Measurements from ENCODE around the gene DLX4. TPM values are rescaled to one million over a fixed set of nuclear protein-coding genes. Genes with fewer than 3 reads are reported as not detected.

Gene DLX4
- total and polyA plus RNA-seq, 2 of the 4 experiments (the other 2 are of a cell fraction) = not detected

- Histone ChIP-seq H3K9me3 (ENCODE audit: control insufficient read depth, insufficient read depth, low read length) (peaks cover 20% of the 10 kb centered on the region), H2BK120ac (ENCODE audit: low read depth, low read length) (no peak overlapping the region), H3K79me1 (ENCODE audit: low read depth in 1 of 2, low read length in 2 of 2) (no peaks in the 10 kb centered on the region), H3K9ac (ENCODE audit: low read depth, low read length) (no peak overlapping the region), H4K20me1 (ENCODE audit: insufficient read depth, low read length) (peaks cover 5% of the 10 kb centered on the region), H3K36me3 (ENCODE audit: control insufficient read depth, insufficient read depth, low read length) (no peaks in the 10 kb centered on the region), H3K27ac (ENCODE audit: insufficient read depth, low read length) (no peak overlapping the region), H3K4ac (ENCODE audit: low read depth, low read length) (no peak overlapping the region), H2AK9ac (replicated peaks; ENCODE audit: low read depth, low read length, poor library complexity) (no peak overlapping the region), H2AK5ac (ENCODE audit: low read depth, low read length) (no peak overlapping the region), H3K4me1 (ENCODE audit: control insufficient read depth, insufficient read depth, low read length) (no peaks in the 10 kb centered on the region), H3K14ac (replicated peaks; ENCODE audit: low read depth, low read length) (no peak overlapping the region), H3K4me2 (ENCODE audit: low read depth, low read length) (no peak overlapping the region), H2BK20ac (ENCODE audit: low read depth, low read length) (no peak overlapping the region), H2BK15ac (ENCODE audit: low read depth, low read length) (no peak overlapping the region), H4K5ac (ENCODE audit: low read depth, low read length) (no peak overlapping the region), H3K56ac (ENCODE audit: extremely low read depth, insufficient read depth, low read length) (no peak overlapping the region), H3K18ac (ENCODE audit: low read depth, low read length) (no peak overlapping the region), H4K91ac (ENCODE audit: insufficient read depth, low read depth, low read length) (no peak overlapping the region), H2AFZ (replicated peaks; ENCODE audit: low read length, poor library complexity) (no peak overlapping the region), H3K27me3 (ENCODE audit: control insufficient read depth, insufficient read depth, low read length) (peaks cover 88% of the 10 kb centered on the region), H3K23ac (ENCODE audit: low read depth, low read length) (no peak overlapping the region), H3K9me1 (ENCODE audit: insufficient read depth, low read length) (no peaks in the 10 kb centered on the region), H3K4me3 (ENCODE audit: insufficient read depth, low read depth, low read length) (no peak overlapping the region), H2BK5ac (ENCODE audit: low read depth, low read length, poor library complexity, severe bottlenecking) (no peak overlapping the region), H4K8ac (ENCODE audit: low read depth in 2 of 2, low read length in 2 of 2) (no peak overlapping the region)
- CTCF ChIA-PET = no interaction called here
- BruUV-seq (replicated peaks) = no TSS peak
- intact Hi-C loops (cut with micrococcal nuclease) = no loop called here
- TF ChIP-seq RFX5 (IDR thresholded peaks at IDR 0.05; ENCODE audit: low read depth, low read length) = no peak
- no peak for TF ChIP-seq FOS (IDR thresholded peaks at IDR 0.05; ENCODE audit: low read depth, low read length)
- no peak for TF ChIP-seq NFE2L2 (IDR thresholded peaks at IDR 0.05; ENCODE audit: low read depth, low read length)
- no peak for TF ChIP-seq RCOR1 (IDR thresholded peaks at IDR 0.05; ENCODE audit: insufficient replicate concordance, low read length)
- no peak for TF ChIP-seq ELK1 (IDR thresholded peaks at IDR 0.05; ENCODE audit: borderline replicate concordance, low read depth, low read length)
- TF ChIP-seq CTCF (conservative IDR thresholded peaks at IDR 0.05; ENCODE audit: low read depth, low read length) = no peak
- no peak for TF ChIP-seq CHD1 (IDR thresholded peaks at IDR 0.05; ENCODE audit: low read depth, low read length)
- TF ChIP-seq MAFK (IDR thresholded peaks at IDR 0.05; ENCODE audit: low read depth, low read length) = no peak
- no peak for TF ChIP-seq SMC3 (IDR thresholded peaks at IDR 0.05; ENCODE audit: low read depth, low read length)
- TF ChIP-seq RAD21 (IDR thresholded peaks at IDR 0.05; ENCODE audit: low read length) = no peak
- TF ChIP-seq USF2 (IDR thresholded peaks at IDR 0.05; ENCODE audit: low read depth, low read length) = no peak
- TF ChIP-seq MXI1 (IDR thresholded peaks at IDR 0.05; ENCODE audit: borderline replicate concordance, low read depth, low read length) = no peak
- TF ChIP-seq CEBPB (IDR thresholded peaks at IDR 0.05; ENCODE audit: low read depth, low read length) = no peak
- TF ChIP-seq POLR2A (IDR thresholded peaks at IDR 0.05; ENCODE audit: low read depth, low read length) = no peak
- TF ChIP-seq BHLHE40 (IDR thresholded peaks at IDR 0.05; ENCODE audit: low read depth, low read length) = no peak
- no peak for TF ChIP-seq MAZ (IDR thresholded peaks at IDR 0.05; ENCODE audit: borderline replicate concordance, low read depth, low read length)
- no CpG with 5 or more reads among the region's 16 CpGs for WGBS, 2 experiments (ENCODE audit: extremely low coverage in 2 of 2, insufficient read length in 1 of 2)
- in situ Hi-C loops (cut with MboI; ENCODE audit: low sequenced_read_pairs) = no loop called here
- POLR2A ChIA-PET (ENCODE audit: unreplicated experiment) = no interaction called here
- DNase-seq = no peak
- dilution Hi-C loops (cut with HindIII; ENCODE audit: low sequenced_read_pairs, unreplicated experiment) = no loop called here
- no peak for ATAC-seq (ENCODE audit: low read depth)
Measured at GRCh38 chr17:49965524-49965909, 3.5 kb upstream of the DLX4 start.

Data from IMR-90 (cell line).